Measurements from ENCODE around the gene TUBG2.
"Not testable (repeated sequence)": the region's sequence is repeated elsewhere in the genome, so short reads cannot be mapped to it uniquely, and the experiment has no call there.

The TUBG2 gene

GRCh38 chr17:42655528-42655927 lies 3.6 kb upstream of the TUBG2 start:
- no peak for DNase-seq (ENCODE audit: low spot score)

- no peak for DNase-seq (ENCODE audit: low spot score)
Measured at GRCh38 chr17:42657824-42658588, 1.1 kb upstream of the TUBG2 start.

- not testable (repeated sequence) for DNase-seq (ENCODE audit: low spot score)
Measured at GRCh38 chr17:42659932-42660274, 819 bp downstream of the TUBG2 start.

GRCh38 chr17:42660692-42661345 lies 1.7 kb downstream of the TUBG2 start:
- peak; percentile 74 for DNase-seq (ENCODE audit: low spot score)

GRCh38 chr17:42665581-42666001 lies 6.5 kb downstream of the TUBG2 start:
- no peak for DNase-seq (ENCODE audit: low spot score)

GRCh38 chr17:42666126-42666525 lies 7.0 kb downstream of the TUBG2 start:
- DNase-seq (ENCODE audit: low spot score) = not testable (repeated sequence)

GRCh38 chr17:42667088-42667951 lies 8.2 kb downstream of the TUBG2 start:
- peak; percentile 95 for DNase-seq (ENCODE audit: low spot score)

- no peak for DNase-seq (ENCODE audit: low spot score)
Measured at GRCh38 chr17:42669705-42669976, 10.6 kb downstream of the TUBG2 start.

- DNase-seq (ENCODE audit: low spot score) = no peak
Measured at GRCh38 chr17:42669977-42670788, 11.1 kb downstream of the TUBG2 start.

- DNase-seq (ENCODE audit: low spot score) = no peak
Measured at GRCh38 chr17:42670789-42671657, 11.9 kb downstream of the TUBG2 start.

GRCh38 chr17:42672038-42672437 lies 13.0 kb downstream of the TUBG2 start:
- DNase-seq (ENCODE audit: low spot score) = no peak

GRCh38 chr17:42673266-42673884 lies 14.3 kb downstream of the TUBG2 start:
- DNase-seq (ENCODE audit: low spot score) = no peak

GRCh38 chr17:42673885-42674754 lies 15.0 kb downstream of the TUBG2 start:
- no peak for DNase-seq (ENCODE audit: low spot score)

- DNase-seq (ENCODE audit: low spot score) = no peak
Measured at GRCh38 chr17:42674755-42675347, 15.8 kb downstream of the TUBG2 start.

- DNase-seq (ENCODE audit: low spot score) = no peak
Measured at GRCh38 chr17:42675348-42675964, 16.4 kb downstream of the TUBG2 start.

- no peak for DNase-seq (ENCODE audit: low spot score)
Measured at GRCh38 chr17:42675965-42676423, 16.9 kb downstream of the TUBG2 start.

- DNase-seq (ENCODE audit: low spot score) = no peak
Measured at GRCh38 chr17:42676424-42677011, 17.4 kb downstream of the TUBG2 start, which contains the start of gene PLEKHH3. Gene PLEKHH3 (minus strand): TSS chr17:42676994. CDS start chr17:42676563, 431 bp downstream.

Data from COLO829 (cell line).